Spleen (tissue), 7 donors: ENCODE data around the gene THBS2.

Experiments
- CTCF ChIP-seq, 11 experiments: fragments of 200-600 bp in 7 of 11; fragments of 450-650 bp in 4 of 11; sonication (generic) in 4 of 11; IDR thresholded peaks in 8 of 11; conservative IDR thresholded peaks in 3 of 11; 1 replicate in 7 of 11; 2 replicates in 4 of 11; pipeline versions ENCODE4 v1.4.0 to v1.8.0; 2016 to 2021; ENCODE audit warnings: antibody characterized with exemption in 11 of 11, inconsistent platforms in 4 of 11, mild to moderate bottlenecking in 1 of 11
- POLR2A ChIP-seq, 3 donors: fragments of 450-650 bp; IDR thresholded peaks; one replicate each; pipeline ENCODE4 v1.5.1; 2017; ENCODE audit warnings: antibody characterized with exemption in 3 of 3, mild to moderate bottlenecking in 1 of 3
- donor health status: DM: no; HTN: no; CAD: no; lungs with moderate emphysema.
- donor health status: DM: no; HTN: no; CAD: no.
- donor health status: DM: no; HTN: no; CAD: no.

DNA sequence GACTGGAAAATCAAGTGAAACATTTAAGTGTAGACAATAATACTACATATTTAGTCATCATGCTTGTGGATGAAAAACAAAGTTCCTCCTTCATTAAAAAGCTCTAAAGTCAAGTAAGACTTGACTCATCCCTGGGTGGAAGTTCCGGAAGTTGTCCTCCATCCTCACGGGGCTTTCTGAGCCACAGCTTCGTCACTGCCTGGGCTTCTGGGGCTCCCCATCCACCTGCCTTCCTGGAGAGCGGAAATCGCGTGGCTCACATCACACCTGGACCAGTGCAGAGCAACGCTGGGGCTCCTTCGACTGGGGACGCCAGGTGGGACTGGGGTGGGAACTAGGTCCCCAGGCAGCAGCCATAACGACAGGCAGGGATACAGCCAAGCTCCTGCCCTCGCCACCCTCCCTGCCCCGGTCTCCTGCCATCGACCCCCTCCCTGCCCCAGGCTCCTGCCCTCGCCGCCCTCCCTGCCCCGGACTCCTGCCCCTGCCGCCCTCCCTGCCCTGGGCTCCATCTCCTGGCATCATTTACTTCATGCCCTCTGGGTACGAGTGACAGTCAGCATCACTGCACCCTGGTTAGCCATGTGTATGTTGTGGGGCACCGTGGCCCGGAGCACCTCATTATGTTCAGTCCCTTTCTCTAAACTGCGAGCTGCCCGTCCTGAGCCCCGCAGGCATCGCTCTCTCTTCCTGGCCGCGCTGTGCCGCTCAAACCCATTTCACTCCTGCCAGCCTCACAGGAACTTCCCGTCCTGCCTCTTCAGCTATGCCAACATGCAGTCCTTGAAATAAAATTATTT, 12.9 kb downstream of the THBS2 start:
- no peak for TF ChIP-seq POLR2A (IDR thresholded peaks at IDR 0.05)
- no peak for TF ChIP-seq CTCF (IDR thresholded peaks at IDR 0.05 in 8 of 11, conservative IDR thresholded peaks at IDR 0.05 in 3 of 11)
